CD4-positive, alpha-beta T cell treated with Interleukin-21 for 1 hour (primary cell): Measurements from ENCODE around the gene MYO1E.
"Not testable (repeated sequence)": the region's sequence is repeated elsewhere in the genome, so short reads cannot be mapped to it uniquely, and the experiment has no call there.

Experiments
- DNase-seq: peaks from one replicate; pipeline ENCODE4 v3.0.0-alpha.2; 2020

The MYO1E gene

GRCh38 chr15:59157840-59158700, 214.6 kb downstream of the MYO1E start:
- no peak for DNase-seq

GRCh38 chr15:59157396-59157795, 215.3 kb downstream of the MYO1E start:
- no peak for DNase-seq

GRCh38 chr15:59155431-59155830, 217.2 kb downstream of the MYO1E start:
- DNase-seq: no peak

- no peak for DNase-seq
These were observed 218.4 kb downstream of the MYO1E start for GRCh38 chr15:59154243-59154642.

- no peak for DNase-seq
These were observed 219.2 kb downstream of the MYO1E start for GRCh38 chr15:59153466-59153865.

GRCh38 chr15:59152694-59153450, 219.8 kb downstream of the MYO1E start:
- DNase-seq: no peak

GRCh38 chr15:59150185-59150584, 222.5 kb downstream of the MYO1E start:
- DNase-seq: no peak

GRCh38 chr15:59148153-59148833, 224.4 kb downstream of the MYO1E start:
- no peak for DNase-seq

- no peak for DNase-seq
These were observed 225.0 kb downstream of the MYO1E start for GRCh38 chr15:59147666-59148065.

- DNase-seq: not testable (repeated sequence)
These were observed 228.1 kb downstream of the MYO1E start for GRCh38 chr15:59144594-59144993.

- no peak for DNase-seq
These were observed 229.4 kb downstream of the MYO1E start for GRCh38 chr15:59143281-59143680.

GRCh38 chr15:59140422-59141226, 232.0 kb downstream of the MYO1E start:
- no peak for DNase-seq

GRCh38 chr15:59138243-59138642, 234.4 kb downstream of the MYO1E start:
- peak; percentile 63 for DNase-seq

GRCh38 chr15:59137566-59137965, 235.1 kb downstream of the MYO1E start:
- no peak for DNase-seq

GRCh38 chr15:59133929-59134427, 238.7 kb downstream of the MYO1E start:
- DNase-seq: no peak

GRCh38 chr15:59131969-59132562, 240.6 kb downstream of the MYO1E start:
- no peak for DNase-seq

- no peak for DNase-seq
These were observed 241.2 kb downstream of the MYO1E start for GRCh38 chr15:59131456-59131855.

- DNase-seq: not testable (repeated sequence)
These were observed 245.4 kb downstream of the MYO1E start for GRCh38 chr15:59127255-59127654.

GRCh38 chr15:59125683-59126082, 247.0 kb downstream of the MYO1E start:
- DNase-seq: not testable (repeated sequence)

- no peak for DNase-seq
These were observed 248.4 kb downstream of the MYO1E start for GRCh38 chr15:59124261-59124660.

- DNase-seq: no peak
These were observed 251.7 kb downstream of the MYO1E start for GRCh38 chr15:59120937-59121336.

GRCh38 chr15:59119625-59120024, 253.0 kb downstream of the MYO1E start:
- DNase-seq: no peak
